IMR-90 (cell line): ENCODE measurements around the gene TMEM129. TPM values are rescaled to one million over a fixed set of nuclear protein-coding genes. Genes with fewer than 3 reads are reported as not detected.

Experiments
- ATAC-seq: fragments of 200-7000 bp; cut with Tn5 transposase; 2 replicates; pipeline ENCODE4 v1.9.1; 2020; ENCODE audit warnings: low read depth, mild to moderate bottlenecking, moderate library complexity
- BruUV-seq: library from RNA; stranded (reverse); fragments of 400-500 nt; replicated peaks from 2 replicates; lab custom pipeline; 2021; lab: Mats Ljungman, UMichigan
- CTCF ChIA-PET: fragments of 300-600 bp; formaldehyde crosslinking; extraction: SDS; loops from one replicate; lab custom pipeline; 2021; ENCODE audit warnings: antibody characterized with exemption; lab: Yijun Ruan, JAX
- POLR2A ChIA-PET: fragments of 300-600 bp; sonication (Branson Sonifier 250); formaldehyde crosslinking; loops from one replicate; lab custom pipeline; 2022; ENCODE audit warnings: antibody characterized with exemption; ENCODE audit not compliant: unreplicated experiment; lab: Charles Lee
- DNase-seq: peaks from one replicate; pipeline ENCODE4 v3.0.0; 2013
- H2AFZ ChIP-seq: replicated peaks from 2 replicates; pipeline ENCODE3; 2013; ENCODE audit warnings: low read length, mild to moderate bottlenecking; ENCODE audit not compliant: poor library complexity
- H2AK5ac ChIP-seq: 2 replicates; pipeline ENCODE4 v1.6.1; 2013; ENCODE audit warnings: low read depth, low read length, inconsistent platforms
- H2AK9ac ChIP-seq: replicated peaks from 2 replicates; pipeline ENCODE3; 2013; ENCODE audit warnings: mild to moderate bottlenecking, low read depth, low read length, moderate library complexity; ENCODE audit not compliant: poor library complexity
- H2BK120ac ChIP-seq: 2 replicates; pipeline ENCODE4 v1.6.1; 2013; ENCODE audit warnings: low read depth, low read length, inconsistent platforms
- H2BK15ac ChIP-seq: 3 replicates; pipeline ENCODE4 v1.6.1; 2013; ENCODE audit warnings: low read depth, low read length, inconsistent platforms
- H2BK20ac ChIP-seq: 2 replicates; pipeline ENCODE4 v1.6.1; 2013; ENCODE audit warnings: low read depth, mild to moderate bottlenecking, inconsistent platforms, low read length, moderate library complexity
- H2BK5ac ChIP-seq: 2 replicates; pipeline ENCODE4 v1.6.1; 2013; ENCODE audit warnings: mild to moderate bottlenecking, low read depth, low read length, inconsistent platforms; ENCODE audit not compliant: poor library complexity, severe bottlenecking
- H3K14ac ChIP-seq: replicated peaks from 2 replicates; pipeline ENCODE4 v1.6.1; 2013; ENCODE audit warnings: low read depth, low read length, inconsistent platforms
- H3K18ac ChIP-seq: 2 replicates; pipeline ENCODE4 v1.6.1; 2013; ENCODE audit warnings: low read depth, low read length, control low read depth
- H3K23ac ChIP-seq: 2 replicates; pipeline ENCODE4 v1.6.1; 2013; ENCODE audit warnings: low read depth, low read length, inconsistent platforms
- H3K27ac ChIP-seq: 2 replicates; pipeline ENCODE4 v1.5.1; 2013; ENCODE audit warnings: mild to moderate bottlenecking, control low read depth, low read length; ENCODE audit not compliant: insufficient read depth
- H3K27me3 ChIP-seq: 2 replicates; pipeline ENCODE4 v1.6.1; 2013; ENCODE audit warnings: low read length; ENCODE audit not compliant: control insufficient read depth, insufficient read depth
- H3K36me3 ChIP-seq: 2 replicates; pipeline ENCODE4 v1.6.1; 2013; ENCODE audit warnings: low read length, mixed read lengths; ENCODE audit not compliant: control insufficient read depth, insufficient read depth
- H3K4ac ChIP-seq: 2 replicates; pipeline ENCODE4 v1.6.1; 2013; ENCODE audit warnings: low read depth, low read length, inconsistent platforms
- H3K4me1 ChIP-seq: 2 replicates; pipeline ENCODE4 v1.6.1; 2013; ENCODE audit warnings: low read length, mixed read lengths; ENCODE audit not compliant: control insufficient read depth, insufficient read depth
- H3K4me2 ChIP-seq: 2 replicates; pipeline ENCODE4 v1.6.1; 2013; ENCODE audit warnings: low read depth, mild to moderate bottlenecking, control low read depth, low read length, moderate library complexity
- H3K4me3 ChIP-seq: 2 replicates; pipeline ENCODE4 v1.5.1; 2013; ENCODE audit warnings: low read depth, mild to moderate bottlenecking, control low read depth, low read length, moderate library complexity; ENCODE audit not compliant: insufficient read depth
- H3K56ac ChIP-seq: 2 replicates; pipeline ENCODE4 v1.6.1; 2013; ENCODE audit warnings: low read length, inconsistent platforms; ENCODE audit not compliant: insufficient read depth; ENCODE audit errors: extremely low read depth
- H3K79me1 ChIP-seq, 2 experiments: 2 replicates each; pipeline ENCODE4 v1.6.1; 2013; ENCODE audit warnings: low read length in 2 of 2, inconsistent platforms in 1 of 2, low read depth in 1 of 2
- H3K9ac ChIP-seq: 2 replicates; pipeline ENCODE4 v1.6.1; 2013; ENCODE audit warnings: low read depth, low read length, control low read depth
- H3K9me1 ChIP-seq: 2 replicates; pipeline ENCODE4 v1.6.1; 2013; ENCODE audit warnings: low read length, inconsistent platforms; ENCODE audit not compliant: insufficient read depth
- H3K9me3 ChIP-seq: 2 replicates; pipeline ENCODE4 v1.6.1; 2013; ENCODE audit warnings: low read length; ENCODE audit not compliant: control insufficient read depth, insufficient read depth
- H4K20me1 ChIP-seq: 2 replicates; pipeline ENCODE4 v1.6.1; 2013; ENCODE audit warnings: low read length, inconsistent platforms; ENCODE audit not compliant: insufficient read depth
- H4K5ac ChIP-seq: 2 replicates; pipeline ENCODE4 v1.6.1; 2013; ENCODE audit warnings: mild to moderate bottlenecking, low read depth, low read length, control low read depth
- H4K8ac ChIP-seq, 2 experiments: 2 replicates each; pipeline ENCODE4 v1.6.1; 2013; ENCODE audit warnings: low read depth in 2 of 2, low read length in 2 of 2, control low read depth in 1 of 2, inconsistent platforms in 1 of 2
- H4K91ac ChIP-seq: 2 replicates; pipeline ENCODE4 v1.6.1; 2013; ENCODE audit warnings: low read depth, low read length, inconsistent platforms; ENCODE audit not compliant: insufficient read depth
- CEBPB ChIP-seq: IDR thresholded peaks from 2 replicates; pipeline ENCODE4 v1.6.1; 2012; ENCODE audit warnings: low read depth, low read length, improper control_type of control experiment
- MAFK ChIP-seq: IDR thresholded peaks from 2 replicates; pipeline ENCODE4 v1.6.1; 2012; ENCODE audit warnings: low read depth, low read length, improper control_type of control experiment
- MXI1 ChIP-seq: IDR thresholded peaks from 2 replicates; pipeline ENCODE4 v1.6.1; 2012; ENCODE audit warnings: low read depth, mild to moderate bottlenecking, low read length, moderate library complexity, borderline replicate concordance
- POLR2A ChIP-seq: IDR thresholded peaks from 2 replicates; pipeline ENCODE4 v1.6.1; 2012; ENCODE audit warnings: mild to moderate bottlenecking, low read depth, low read length
- RCOR1 ChIP-seq: IDR thresholded peaks from 2 replicates; pipeline ENCODE4 v1.6.1; 2012; ENCODE audit warnings: mild to moderate bottlenecking, low read length, improper control_type of control experiment; ENCODE audit not compliant: insufficient replicate concordance
- RFX5 ChIP-seq: IDR thresholded peaks from 2 replicates; pipeline ENCODE4 v1.8.0; 2012; ENCODE audit warnings: low read depth, mild to moderate bottlenecking, low read length, moderate library complexity
- WGBS, 2 experiments: methylation state at CpG; one replicate each; pipeline versions ENCODE4 v1.1.5 to v1.1.7; 2013; ENCODE audit warnings: missing lambda C conversion rate in 2 of 2; ENCODE audit not compliant: insufficient read length in 1 of 2; ENCODE audit errors: extremely low coverage in 2 of 2; 5-methylcytosine and 5-hydroxymethylcytosine counted together
- dilution Hi-C: fragments of 300-500 bp; cut with HindIII; formaldehyde crosslinking; loops from one replicate; pipeline ENCODE4 v1.14.3; 2018; ENCODE audit warnings: low sequenced_read_pairs; ENCODE audit not compliant: unreplicated experiment
- in situ Hi-C: fragments of 300-500 bp; cut with MboI; formaldehyde crosslinking; loops from 3 replicates; pipeline ENCODE4 v1.14.3; 2019; ENCODE audit warnings: low sequenced_read_pairs, inconsistent platforms, mixed read lengths
- intact Hi-C: fragments of 100-400 bp; cut with micrococcal nuclease; formaldehyde crosslinking; loops from 2 replicates; pipeline ENCODE4 v1.10.0; 2022
- polyA plus RNA-seq, 3 experiments: library from polyadenylated mRNA; depleted of rRNA; stranded (reverse); fragments of >200 nt; gene quantifications; 2 replicates each; pipeline ENCODE4 v1.2.3, GENCODE V29; 2012; ENCODE audit warnings: low replicate concordance in 1 of 3
- total RNA-seq: library from RNA; depleted of rRNA; stranded (reverse); fragments of >200 nt; gene quantifications from 2 replicates; pipeline ENCODE4 v1.2.3, GENCODE V29; 2012
- TF ChIP-seq, protein P1 (sequence below): fragments of 150-350 bp; IDR thresholded peaks from 2 replicates; pipeline ENCODE4 v1.6.1; 2016; ENCODE audit warnings: low read depth, mild to moderate bottlenecking, low read length, moderate library complexity, borderline replicate concordance
- TF ChIP-seq, protein P2 (sequence below): conservative IDR thresholded peaks from 2 replicates; pipeline ENCODE4 v1.5.1; 2012; ENCODE audit warnings: mild to moderate bottlenecking, low read depth, low read length, improper control_type of control experiment
- TF ChIP-seq, protein P3 (sequence below): fragments of 150-350 bp; IDR thresholded peaks from 2 replicates; pipeline ENCODE4 v1.6.1; 2017; ENCODE audit warnings: mild to moderate bottlenecking, antibody characterized with exemption, low read length, low read depth

TMEM129 gene
- total and polyA plus RNA-seq, 2 of the 4 experiments (the other 2 are of a cell fraction) = 6.6 to 26.6 TPM

DNA sequence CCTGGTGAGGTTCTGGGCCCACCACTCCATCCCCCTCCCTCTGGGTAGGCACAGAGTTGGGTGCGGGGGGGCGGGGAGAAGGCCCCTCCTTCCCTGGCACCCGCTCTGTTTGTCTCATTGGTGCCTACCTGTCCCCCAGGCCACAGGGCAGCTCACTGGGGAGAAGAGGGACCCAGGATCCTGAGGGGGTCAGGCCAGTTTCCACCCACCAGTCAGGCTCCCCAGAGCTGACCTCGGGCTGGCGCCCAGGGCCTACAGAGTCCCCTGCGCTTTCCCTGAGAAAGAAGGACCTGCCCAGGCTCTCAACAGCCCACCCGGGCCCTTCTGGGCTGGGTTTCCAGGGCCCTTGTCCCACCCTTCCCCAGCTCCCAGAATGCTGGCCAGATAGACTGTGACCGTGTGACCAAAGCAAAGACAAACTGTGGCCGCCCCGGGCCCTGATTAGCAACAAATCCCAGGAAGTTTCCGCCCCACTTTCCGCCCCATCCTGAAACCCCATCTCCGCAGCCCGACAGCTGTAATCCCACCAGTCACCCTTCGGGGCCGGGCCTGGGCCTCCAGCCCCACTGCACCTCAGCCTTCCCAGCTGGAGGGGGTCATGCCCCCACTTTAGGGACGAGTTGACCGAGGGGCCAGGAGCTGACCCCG, 38.2 kb upstream of the TMEM129 start:
- Histone ChIP-seq H3K27ac (no peak overlapping the region), H3K9me3 (no peaks in the 10 kb centered on the region), H2BK20ac (no peak overlapping the region), H4K5ac (no peak overlapping the region), H4K91ac (no peak overlapping the region), H3K9me1 (no peaks in the 10 kb centered on the region), H3K18ac (no peak overlapping the region), H2BK120ac (no peak overlapping the region), H3K79me1 (no peaks in the 10 kb centered on the region), H3K4me1 (peaks cover 4% of the 10 kb centered on the region; the same call in 1 of the 2 replicates), H3K14ac (no peak overlapping the region), H2BK15ac (no peak overlapping the region), H3K23ac (no peak overlapping the region), H2AFZ (no peak overlapping the region), H3K56ac (no peak overlapping the region), H2BK5ac (no peak overlapping the region), H3K4ac (no peak overlapping the region), H4K20me1 (no peaks in the 10 kb centered on the region), H4K8ac (no peak overlapping the region), H3K4me3 (no peak overlapping the region), H2AK5ac (no peak overlapping the region), H2AK9ac (no peak overlapping the region), H3K36me3 (no peaks in the 10 kb centered on the region), H3K27me3 (no peaks in the 10 kb centered on the region; the same call in 1 of the 2 replicates), H3K9ac (no peak overlapping the region), H3K4me2 (no peak overlapping the region)
- dilution Hi-C loops (no loop called here), in situ Hi-C loops (no loop called here), intact Hi-C loops (no loop called here)
- BruUV-seq = no TSS peak
- ATAC-seq (no peak), DNase-seq (no peak)
- ChIA-PET POLR2A (no interaction called here), CTCF (interaction anchor here (0.9 kb wide), 1 partner anchor 66 kb away, joined by 3 read pairs; no protein-coding TSS in a partner anchor)
- WGBS, 2 experiments = 75% methylated on average over 9 of the region's 19 CpGs; no CpG with 5 or more reads in 1 of the 2 experiments
- no peak for TF ChIP-seq CEBPB
- no peak for TF ChIP-seq RFX5
- no peak for TF ChIP-seq MXI1
- no peak for TF ChIP-seq POLR2A
- TF ChIP-seq, protein P1, sequence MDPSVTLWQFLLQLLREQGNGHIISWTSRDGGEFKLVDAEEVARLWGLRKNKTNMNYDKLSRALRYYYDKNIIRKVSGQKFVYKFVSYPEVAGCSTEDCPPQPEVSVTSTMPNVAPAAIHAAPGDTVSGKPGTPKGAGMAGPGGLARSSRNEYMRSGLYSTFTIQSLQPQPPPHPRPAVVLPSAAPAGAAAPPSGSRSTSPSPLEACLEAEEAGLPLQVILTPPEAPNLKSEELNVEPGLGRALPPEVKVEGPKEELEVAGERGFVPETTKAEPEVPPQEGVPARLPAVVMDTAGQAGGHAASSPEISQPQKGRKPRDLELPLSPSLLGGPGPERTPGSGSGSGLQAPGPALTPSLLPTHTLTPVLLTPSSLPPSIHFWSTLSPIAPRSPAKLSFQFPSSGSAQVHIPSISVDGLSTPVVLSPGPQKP = no peak
- TF ChIP-seq, protein P2, sequence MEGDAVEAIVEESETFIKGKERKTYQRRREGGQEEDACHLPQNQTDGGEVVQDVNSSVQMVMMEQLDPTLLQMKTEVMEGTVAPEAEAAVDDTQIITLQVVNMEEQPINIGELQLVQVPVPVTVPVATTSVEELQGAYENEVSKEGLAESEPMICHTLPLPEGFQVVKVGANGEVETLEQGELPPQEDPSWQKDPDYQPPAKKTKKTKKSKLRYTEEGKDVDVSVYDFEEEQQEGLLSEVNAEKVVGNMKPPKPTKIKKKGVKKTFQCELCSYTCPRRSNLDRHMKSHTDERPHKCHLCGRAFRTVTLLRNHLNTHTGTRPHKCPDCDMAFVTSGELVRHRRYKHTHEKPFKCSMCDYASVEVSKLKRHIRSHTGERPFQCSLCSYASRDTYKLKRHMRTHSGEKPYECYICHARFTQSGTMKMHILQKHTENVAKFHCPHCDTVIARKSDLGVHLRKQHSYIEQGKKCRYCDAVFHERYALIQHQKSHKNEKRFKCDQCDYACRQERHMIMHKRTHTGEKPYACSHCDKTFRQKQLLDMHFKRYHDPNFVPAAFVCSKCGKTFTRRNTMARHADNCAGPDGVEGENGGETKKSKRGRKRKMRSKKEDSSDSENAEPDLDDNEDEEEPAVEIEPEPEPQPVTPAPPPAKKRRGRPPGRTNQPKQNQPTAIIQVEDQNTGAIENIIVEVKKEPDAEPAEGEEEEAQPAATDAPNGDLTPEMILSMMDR = no peak
- no peak for TF ChIP-seq RCOR1
- TF ChIP-seq, protein P3, sequence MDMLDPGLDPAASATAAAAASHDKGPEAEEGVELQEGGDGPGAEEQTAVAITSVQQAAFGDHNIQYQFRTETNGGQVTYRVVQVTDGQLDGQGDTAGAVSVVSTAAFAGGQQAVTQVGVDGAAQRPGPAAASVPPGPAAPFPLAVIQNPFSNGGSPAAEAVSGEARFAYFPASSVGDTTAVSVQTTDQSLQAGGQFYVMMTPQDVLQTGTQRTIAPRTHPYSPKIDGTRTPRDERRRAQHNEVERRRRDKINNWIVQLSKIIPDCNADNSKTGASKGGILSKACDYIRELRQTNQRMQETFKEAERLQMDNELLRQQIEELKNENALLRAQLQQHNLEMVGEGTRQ = no peak
- no peak for TF ChIP-seq MAFK
